WTC11 (cell line): ENCODE results near the gene MYO18B. TPM values are rescaled to one million over a fixed set of nuclear protein-coding genes. Genes with fewer than 3 reads are reported as not detected.
A peak's percentile ranks its signal among the peaks of the same experiment; 100 is the strongest.

Experiments used
- ATAC-seq: fragments of 200-7000 bp; cut with Tn5 transposase; 2 replicates; pipeline ENCODE4 v1.10.0; 2021; ENCODE audit warnings: mild to moderate bottlenecking, moderate library complexity
- CTCF ChIA-PET: fragments of 300-600 bp; sonication (Branson Sonifier 250); formaldehyde crosslinking; loops from one replicate; lab custom pipeline; 2021; ENCODE audit warnings: antibody characterized with exemption; lab: Charles Lee
- POLR2A ChIA-PET: fragments of 350-600 bp; sonication (Branson Sonifier 250); formaldehyde crosslinking; loops from one replicate; lab custom pipeline; 2021; ENCODE audit warnings: antibody characterized with exemption; lab: Charles Lee
- DNase-seq: peaks from one replicate; pipeline ENCODE4 v3.0.0; 2021; ENCODE audit warnings: low spot score
- H3K27ac Mint-ChIP-seq: 2 replicates; pipeline ENCODE4 v1.8.0; 2021; ENCODE audit warnings: mixed read lengths
- H3K27me3 Mint-ChIP-seq: 2 replicates; pipeline ENCODE4 v1.8.0; 2021; ENCODE audit warnings: low read depth, mild to moderate bottlenecking, moderate library complexity, mixed read lengths
- H3K36me3 Mint-ChIP-seq: 2 replicates; pipeline ENCODE4 v1.8.0; 2021; ENCODE audit warnings: mixed read lengths
- H3K4me1 Mint-ChIP-seq: 2 replicates; pipeline ENCODE4 v1.8.0; 2022; ENCODE audit warnings: mixed read lengths
- H3K4me3 Mint-ChIP-seq: 2 replicates; pipeline ENCODE4 v1.8.0; 2021; ENCODE audit warnings: mild to moderate bottlenecking, moderate library complexity, mixed read lengths
- H3K9me3 Mint-ChIP-seq: 2 replicates; pipeline ENCODE4 v1.8.0; 2021; ENCODE audit warnings: mixed read lengths
- AR ChIP-seq: fragments of 250-450 bp; sonication (Bioruptor Pico); IDR thresholded peaks from 2 replicates; pipeline ENCODE4 v1.9.0; 2021; ENCODE audit warnings: mild to moderate bottlenecking
- FOXP1 ChIP-seq: sonication (generic); formaldehyde crosslinking; IDR thresholded peaks from 2 replicates; pipeline ENCODE4 v1.8.0; 2022; ENCODE audit warnings: missing genetic modification reagents, mild to moderate bottlenecking, moderate library complexity, borderline replicate concordance
- GTF2I ChIP-seq: fragments of 250-450 bp; sonication (Bioruptor Pico); conservative IDR thresholded peaks from 2 replicates; pipeline ENCODE4 v1.4.0; 2021; ENCODE audit warnings: mild to moderate bottlenecking
- KAT7 ChIP-seq: sonication (generic); formaldehyde crosslinking; IDR thresholded peaks from 2 replicates; pipeline ENCODE4 v1.8.1; 2023; ENCODE audit warnings: missing genetic modification reagents, mild to moderate bottlenecking, borderline replicate concordance
- MLX ChIP-seq: sonication (generic); formaldehyde crosslinking; IDR thresholded peaks from 2 replicates; pipeline ENCODE4 v1.8.1; 2023; ENCODE audit warnings: mild to moderate bottlenecking, missing genetic modification reagents, moderate library complexity
- NR3C1 ChIP-seq: sonication (generic); formaldehyde crosslinking; conservative IDR thresholded peaks from 2 replicates; pipeline ENCODE4 v1.8.1; 2023; ENCODE audit warnings: low read depth, mild to moderate bottlenecking, missing genetic modification reagents
- PREB ChIP-seq: sonication (generic); formaldehyde crosslinking; IDR thresholded peaks from 2 replicates; pipeline ENCODE4 v1.8.1; 2022; ENCODE audit warnings: mild to moderate bottlenecking, missing genetic modification reagents, moderate library complexity, borderline replicate concordance
- RELA ChIP-seq: sonication (generic); formaldehyde crosslinking; IDR thresholded peaks from 2 replicates; pipeline ENCODE4 v1.8.1; 2022; ENCODE audit warnings: missing genetic modification reagents, mild to moderate bottlenecking, borderline replicate concordance
- RORB ChIP-seq: fragments of 250-450 bp; sonication (Bioruptor Pico); IDR thresholded peaks from 2 replicates; pipeline ENCODE4 v1.9.0; 2021; ENCODE audit warnings: mild to moderate bottlenecking
- SMAD3 ChIP-seq: sonication (generic); formaldehyde crosslinking; IDR thresholded peaks from 2 replicates; pipeline ENCODE4 v1.8.0; 2022; ENCODE audit warnings: missing genetic modification reagents, mild to moderate bottlenecking, borderline replicate concordance
- ZNF121 ChIP-seq: sonication (generic); formaldehyde crosslinking; IDR thresholded peaks from 2 replicates; pipeline ENCODE4 v1.8.0; 2023; ENCODE audit warnings: missing genetic modification reagents
- ZNF138 ChIP-seq: sonication (generic); formaldehyde crosslinking; conservative IDR thresholded peaks from 2 replicates; pipeline ENCODE4 v1.8.1; 2022; ENCODE audit warnings: mild to moderate bottlenecking, moderate library complexity, missing genetic modification reagents
- ZNF263 ChIP-seq: sonication (generic); formaldehyde crosslinking; IDR thresholded peaks from 2 replicates; pipeline ENCODE4 v1.8.1; 2022; ENCODE audit warnings: low read depth, mild to moderate bottlenecking, moderate library complexity, missing genetic modification reagents
- ZNF416 ChIP-seq: fragments of 250-450 bp; sonication (Bioruptor Pico); IDR thresholded peaks from 2 replicates; pipeline ENCODE4 v1.9.0; 2021; ENCODE audit warnings: mild to moderate bottlenecking, inconsistent platforms
- total RNA-seq: library from RNA; stranded (reverse); gene quantifications from 3 replicates; pipeline ENCODE4 v1.2.3, GENCODE V29; 2021
- TF ChIP-seq, protein P1 (sequence below): sonication (generic); formaldehyde crosslinking; IDR thresholded peaks from 2 replicates; pipeline ENCODE4 v1.8.0; 2023; ENCODE audit warnings: missing genetic modification reagents, mild to moderate bottlenecking, borderline replicate concordance
- TF ChIP-seq, protein P2 (sequence below): sonication (generic); formaldehyde crosslinking; conservative IDR thresholded peaks from 2 replicates; pipeline ENCODE4 v1.8.1; 2022; ENCODE audit warnings: mild to moderate bottlenecking, missing genetic modification reagents
- TF ChIP-seq, protein P3 (sequence below): sonication (generic); formaldehyde crosslinking; IDR thresholded peaks from 2 replicates; pipeline ENCODE4 v1.8.1; 2022; ENCODE audit warnings: missing genetic modification reagents, borderline replicate concordance
- TF ChIP-seq, protein P4 (sequence below): fragments of 200-600 bp; IDR thresholded peaks from 2 replicates; pipeline ENCODE4 v1.8.0; 2022; ENCODE audit warnings: antibody characterized with exemption
- TF ChIP-seq, protein P5 (sequence below): sonication (generic); formaldehyde crosslinking; IDR thresholded peaks from 2 replicates; pipeline ENCODE4 v1.8.1; 2022; ENCODE audit warnings: low read depth, missing genetic modification reagents, borderline replicate concordance

MYO18B gene
- total RNA-seq, 1 experiment from 2014 or later, result 0.96 TPM

- TF ChIP-seq, protein P1, sequence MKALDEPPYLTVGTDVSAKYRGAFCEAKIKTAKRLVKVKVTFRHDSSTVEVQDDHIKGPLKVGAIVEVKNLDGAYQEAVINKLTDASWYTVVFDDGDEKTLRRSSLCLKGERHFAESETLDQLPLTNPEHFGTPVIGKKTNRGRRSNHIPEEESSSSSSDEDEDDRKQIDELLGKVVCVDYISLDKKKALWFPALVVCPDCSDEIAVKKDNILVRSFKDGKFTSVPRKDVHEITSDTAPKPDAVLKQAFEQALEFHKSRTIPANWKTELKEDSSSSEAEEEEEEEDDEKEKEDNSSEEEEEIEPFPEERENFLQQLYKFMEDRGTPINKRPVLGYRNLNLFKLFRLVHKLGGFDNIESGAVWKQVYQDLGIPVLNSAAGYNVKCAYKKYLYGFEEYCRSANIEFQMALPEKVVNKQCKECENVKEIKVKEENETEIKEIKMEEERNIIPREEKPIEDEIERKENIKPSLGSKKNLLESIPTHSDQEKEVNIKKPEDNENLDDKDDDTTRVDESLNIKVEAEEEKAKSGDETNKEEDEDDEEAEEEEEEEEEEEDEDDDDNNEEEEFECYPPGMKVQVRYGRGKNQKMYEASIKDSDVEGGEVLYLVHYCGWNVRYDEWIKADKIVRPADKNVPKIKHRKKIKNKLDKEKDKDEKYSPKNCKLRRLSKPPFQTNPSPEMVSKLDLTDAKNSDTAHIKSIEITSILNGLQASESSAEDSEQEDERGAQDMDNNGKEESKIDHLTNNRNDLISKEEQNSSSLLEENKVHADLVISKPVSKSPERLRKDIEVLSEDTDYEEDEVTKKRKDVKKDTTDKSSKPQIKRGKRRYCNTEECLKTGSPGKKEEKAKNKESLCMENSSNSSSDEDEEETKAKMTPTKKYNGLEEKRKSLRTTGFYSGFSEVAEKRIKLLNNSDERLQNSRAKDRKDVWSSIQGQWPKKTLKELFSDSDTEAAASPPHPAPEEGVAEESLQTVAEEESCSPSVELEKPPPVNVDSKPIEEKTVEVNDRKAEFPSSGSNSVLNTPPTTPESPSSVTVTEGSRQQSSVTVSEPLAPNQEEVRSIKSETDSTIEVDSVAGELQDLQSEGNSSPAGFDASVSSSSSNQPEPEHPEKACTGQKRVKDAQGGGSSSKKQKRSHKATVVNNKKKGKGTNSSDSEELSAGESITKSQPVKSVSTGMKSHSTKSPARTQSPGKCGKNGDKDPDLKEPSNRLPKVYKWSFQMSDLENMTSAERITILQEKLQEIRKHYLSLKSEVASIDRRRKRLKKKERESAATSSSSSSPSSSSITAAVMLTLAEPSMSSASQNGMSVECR, result no peak
- TF ChIP-seq ZNF416, result no peak
These were observed 293.5 kb downstream of the MYO18B start (continued) for GRCh38 chr22:26035523-26035922.

DNA sequence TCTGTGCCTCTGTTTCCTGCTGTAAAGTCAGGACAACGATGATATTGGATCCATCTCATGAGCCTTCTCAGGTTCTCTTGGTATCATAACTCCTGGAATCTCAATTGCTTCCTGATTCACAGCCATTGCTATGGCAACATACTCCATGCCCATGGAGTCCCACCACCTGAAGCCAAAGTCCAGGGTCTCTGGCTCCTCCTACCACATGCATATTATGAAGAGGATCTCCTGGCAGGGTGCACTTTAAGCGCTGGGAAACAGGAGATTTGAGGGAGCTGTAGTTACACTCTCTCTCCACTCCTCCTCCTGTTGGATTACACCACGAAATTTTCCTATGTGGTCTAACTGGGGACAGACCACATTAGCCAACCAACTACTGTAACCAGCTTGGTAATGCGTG, 296.4 kb downstream of the MYO18B start:
- H3K27me3 Mint-ChIP-seq, result no peaks in the 10 kb centered on the region; the same call in 1 of the 2 replicates
- CTCF ChIA-PET, result interaction anchor here (0.9 to 1.3 kb wide), 2 partner anchors 27 to 135 kb away, joined by 3 read pairs; no protein-coding TSS in a partner anchor
- peaks cover 36% of the 10 kb centered on the region for H3K9me3 Mint-ChIP-seq
- POLR2A ChIA-PET, result no interaction called here
- peaks cover 20% of the 10 kb centered on the region for H3K4me1 Mint-ChIP-seq
- ATAC-seq (peak; percentile 73), DNase-seq (no peak)
- peaks cover 19% of the 10 kb centered on the region for H3K36me3 Mint-ChIP-seq
- H3K27ac Mint-ChIP-seq, result no peak overlapping the region
- no peak overlapping the region for H3K4me3 Mint-ChIP-seq
- TF ChIP-seq, protein P2, sequence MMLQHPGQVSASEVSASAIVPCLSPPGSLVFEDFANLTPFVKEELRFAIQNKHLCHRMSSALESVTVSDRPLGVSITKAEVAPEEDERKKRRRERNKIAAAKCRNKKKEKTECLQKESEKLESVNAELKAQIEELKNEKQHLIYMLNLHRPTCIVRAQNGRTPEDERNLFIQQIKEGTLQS (CRISPR knock-in tag), result no peak
- TF ChIP-seq FOXP1 (CRISPR knock-in tag) (no peak), ZNF121 (CRISPR knock-in tag) (no peak), MLX (CRISPR knock-in tag) (no peak), RORB (CRISPR knock-in tag) (no peak), PREB (no peak), ZNF263 (CRISPR knock-in tag) (no peak), SMAD3 (CRISPR knock-in tag) (no peak), KAT7 (no peak), AR (CRISPR knock-in tag) (no peak), ZNF416 (no peak), RELA (CRISPR knock-in tag) (no peak), ZNF138 (CRISPR knock-in tag) (no peak), GTF2I (no peak), NR3C1 (CRISPR knock-in tag) (no peak)
- TF ChIP-seq, protein P3, sequence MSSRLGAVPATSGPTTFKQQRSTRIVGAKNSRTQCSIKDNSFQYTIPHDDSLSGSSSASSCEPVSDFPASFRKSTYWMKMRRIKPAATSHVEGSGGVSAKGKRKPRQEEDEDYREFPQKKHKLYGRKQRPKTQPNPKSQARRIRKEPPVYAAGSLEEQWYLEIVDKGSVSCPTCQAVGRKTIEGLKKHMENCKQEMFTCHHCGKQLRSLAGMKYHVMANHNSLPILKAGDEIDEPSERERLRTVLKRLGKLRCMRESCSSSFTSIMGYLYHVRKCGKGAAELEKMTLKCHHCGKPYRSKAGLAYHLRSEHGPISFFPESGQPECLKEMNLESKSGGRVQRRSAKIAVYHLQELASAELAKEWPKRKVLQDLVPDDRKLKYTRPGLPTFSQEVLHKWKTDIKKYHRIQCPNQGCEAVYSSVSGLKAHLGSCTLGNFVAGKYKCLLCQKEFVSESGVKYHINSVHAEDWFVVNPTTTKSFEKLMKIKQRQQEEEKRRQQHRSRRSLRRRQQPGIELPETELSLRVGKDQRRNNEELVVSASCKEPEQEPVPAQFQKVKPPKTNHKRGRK, result no peak
- TF ChIP-seq, protein P4, sequence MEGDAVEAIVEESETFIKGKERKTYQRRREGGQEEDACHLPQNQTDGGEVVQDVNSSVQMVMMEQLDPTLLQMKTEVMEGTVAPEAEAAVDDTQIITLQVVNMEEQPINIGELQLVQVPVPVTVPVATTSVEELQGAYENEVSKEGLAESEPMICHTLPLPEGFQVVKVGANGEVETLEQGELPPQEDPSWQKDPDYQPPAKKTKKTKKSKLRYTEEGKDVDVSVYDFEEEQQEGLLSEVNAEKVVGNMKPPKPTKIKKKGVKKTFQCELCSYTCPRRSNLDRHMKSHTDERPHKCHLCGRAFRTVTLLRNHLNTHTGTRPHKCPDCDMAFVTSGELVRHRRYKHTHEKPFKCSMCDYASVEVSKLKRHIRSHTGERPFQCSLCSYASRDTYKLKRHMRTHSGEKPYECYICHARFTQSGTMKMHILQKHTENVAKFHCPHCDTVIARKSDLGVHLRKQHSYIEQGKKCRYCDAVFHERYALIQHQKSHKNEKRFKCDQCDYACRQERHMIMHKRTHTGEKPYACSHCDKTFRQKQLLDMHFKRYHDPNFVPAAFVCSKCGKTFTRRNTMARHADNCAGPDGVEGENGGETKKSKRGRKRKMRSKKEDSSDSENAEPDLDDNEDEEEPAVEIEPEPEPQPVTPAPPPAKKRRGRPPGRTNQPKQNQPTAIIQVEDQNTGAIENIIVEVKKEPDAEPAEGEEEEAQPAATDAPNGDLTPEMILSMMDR, result no peak
- TF ChIP-seq, protein P5, sequence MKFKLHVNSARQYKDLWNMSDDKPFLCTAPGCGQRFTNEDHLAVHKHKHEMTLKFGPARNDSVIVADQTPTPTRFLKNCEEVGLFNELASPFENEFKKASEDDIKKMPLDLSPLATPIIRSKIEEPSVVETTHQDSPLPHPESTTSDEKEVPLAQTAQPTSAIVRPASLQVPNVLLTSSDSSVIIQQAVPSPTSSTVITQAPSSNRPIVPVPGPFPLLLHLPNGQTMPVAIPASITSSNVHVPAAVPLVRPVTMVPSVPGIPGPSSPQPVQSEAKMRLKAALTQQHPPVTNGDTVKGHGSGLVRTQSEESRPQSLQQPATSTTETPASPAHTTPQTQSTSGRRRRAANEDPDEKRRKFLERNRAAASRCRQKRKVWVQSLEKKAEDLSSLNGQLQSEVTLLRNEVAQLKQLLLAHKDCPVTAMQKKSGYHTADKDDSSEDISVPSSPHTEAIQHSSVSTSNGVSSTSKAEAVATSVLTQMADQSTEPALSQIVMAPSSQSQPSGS (CRISPR knock-in tag), result no peak
